WTC11 (cell line): ENCODE measurements around the gene FAM90A26. TPM values are rescaled to one million over a fixed set of nuclear protein-coding genes. Genes with fewer than 3 reads are reported as not detected.

Experiments
- ATAC-seq: fragments of 200-7000 bp; cut with Tn5 transposase; 2 replicates; pipeline ENCODE4 v1.10.0; 2021; ENCODE audit warnings: mild to moderate bottlenecking, moderate library complexity
- CTCF ChIA-PET: fragments of 300-600 bp; sonication (Branson Sonifier 250); formaldehyde crosslinking; loops from one replicate; lab custom pipeline; 2021; ENCODE audit warnings: antibody characterized with exemption; lab: Charles Lee
- POLR2A ChIA-PET: fragments of 350-600 bp; sonication (Branson Sonifier 250); formaldehyde crosslinking; loops from one replicate; lab custom pipeline; 2021; ENCODE audit warnings: antibody characterized with exemption; lab: Charles Lee
- DNase-seq: peaks from one replicate; pipeline ENCODE4 v3.0.0; 2021; ENCODE audit warnings: low spot score
- H3K27ac Mint-ChIP-seq: 2 replicates; pipeline ENCODE4 v1.8.0; 2021; ENCODE audit warnings: mixed read lengths
- H3K27me3 Mint-ChIP-seq: 2 replicates; pipeline ENCODE4 v1.8.0; 2021; ENCODE audit warnings: low read depth, mild to moderate bottlenecking, moderate library complexity, mixed read lengths
- H3K36me3 Mint-ChIP-seq: 2 replicates; pipeline ENCODE4 v1.8.0; 2021; ENCODE audit warnings: mixed read lengths
- H3K4me1 Mint-ChIP-seq: 2 replicates; pipeline ENCODE4 v1.8.0; 2022; ENCODE audit warnings: mixed read lengths
- H3K4me3 Mint-ChIP-seq: 2 replicates; pipeline ENCODE4 v1.8.0; 2021; ENCODE audit warnings: mild to moderate bottlenecking, moderate library complexity, mixed read lengths
- H3K9me3 Mint-ChIP-seq: 2 replicates; pipeline ENCODE4 v1.8.0; 2021; ENCODE audit warnings: mixed read lengths
- ATF1 ChIP-seq: sonication (generic); formaldehyde crosslinking; IDR thresholded peaks from 2 replicates; pipeline ENCODE4 v1.8.1; 2023; ENCODE audit warnings: mild to moderate bottlenecking, moderate library complexity, missing genetic modification reagents
- ELF4 ChIP-seq: sonication (generic); formaldehyde crosslinking; IDR thresholded peaks from 2 replicates; pipeline ENCODE4 v1.8.1; 2022; ENCODE audit warnings: low read depth, mild to moderate bottlenecking, moderate library complexity, missing genetic modification reagents
- GRHL2 ChIP-seq: fragments of 250-450 bp; sonication (Bioruptor Pico); IDR thresholded peaks from 2 replicates; pipeline ENCODE4 v1.8.0; 2022; ENCODE audit warnings: mild to moderate bottlenecking, moderate library complexity; ENCODE audit not compliant: insufficient replicate concordance, severe bottlenecking
- NFYB ChIP-seq: sonication (generic); formaldehyde crosslinking; conservative IDR thresholded peaks from 2 replicates; pipeline ENCODE4 v1.8.0; 2022; ENCODE audit warnings: low read depth, missing genetic modification reagents
- NR2C2 ChIP-seq: sonication (generic); formaldehyde crosslinking; IDR thresholded peaks from 2 replicates; pipeline ENCODE4 v1.8.0; 2022; ENCODE audit warnings: mild to moderate bottlenecking, missing genetic modification reagents
- NR3C1 ChIP-seq: sonication (generic); formaldehyde crosslinking; conservative IDR thresholded peaks from 2 replicates; pipeline ENCODE4 v1.8.1; 2023; ENCODE audit warnings: low read depth, mild to moderate bottlenecking, missing genetic modification reagents
- PRRX2 ChIP-seq: fragments of 250-450 bp; sonication (Bioruptor Pico); IDR thresholded peaks from 2 replicates; pipeline ENCODE4 v1.8.0; 2021; ENCODE audit warnings: mild to moderate bottlenecking
- STAT6 ChIP-seq: sonication (generic); formaldehyde crosslinking; conservative IDR thresholded peaks from 2 replicates; pipeline ENCODE4 v1.8.1; 2023; ENCODE audit warnings: mild to moderate bottlenecking, low read depth, missing genetic modification reagents, moderate library complexity
- TEAD1 ChIP-seq: sonication (generic); formaldehyde crosslinking; IDR thresholded peaks from 2 replicates; pipeline ENCODE4 v1.8.0; 2022; ENCODE audit warnings: mild to moderate bottlenecking, missing genetic modification reagents
- TEAD4 ChIP-seq: sonication (generic); formaldehyde crosslinking; IDR thresholded peaks from 2 replicates; pipeline ENCODE4 v1.8.0; 2022; ENCODE audit warnings: mild to moderate bottlenecking, missing genetic modification reagents
- ZBTB21 ChIP-seq: sonication (generic); formaldehyde crosslinking; IDR thresholded peaks from 2 replicates; pipeline ENCODE4 v1.8.1; 2023; ENCODE audit warnings: mild to moderate bottlenecking, missing genetic modification reagents, borderline replicate concordance
- ZNF121 ChIP-seq: sonication (generic); formaldehyde crosslinking; IDR thresholded peaks from 2 replicates; pipeline ENCODE4 v1.8.0; 2023; ENCODE audit warnings: missing genetic modification reagents
- ZNF232 ChIP-seq: sonication (generic); formaldehyde crosslinking; IDR thresholded peaks from 2 replicates; pipeline ENCODE4 v1.8.0; 2022; ENCODE audit warnings: mild to moderate bottlenecking, missing genetic modification reagents
- ZNF317 ChIP-seq: sonication (generic); formaldehyde crosslinking; IDR thresholded peaks from 2 replicates; pipeline ENCODE4 v1.8.1; 2023; ENCODE audit warnings: low read depth, mild to moderate bottlenecking, moderate library complexity, missing genetic modification reagents, borderline replicate concordance
- ZNF396 ChIP-seq: fragments of 250-450 bp; sonication (Bioruptor Pico); IDR thresholded peaks from 2 replicates; pipeline ENCODE4 v1.8.0; 2021; ENCODE audit warnings: mild to moderate bottlenecking, moderate library complexity, borderline replicate concordance
- ZNF671 ChIP-seq: fragments of 250-450 bp; sonication (Bioruptor Pico); IDR thresholded peaks from 2 replicates; pipeline ENCODE4 v1.8.0; 2021; ENCODE audit warnings: mild to moderate bottlenecking
- ZSCAN18 ChIP-seq: fragments of 250-450 bp; sonication (Bioruptor Pico); IDR thresholded peaks from 2 replicates; pipeline ENCODE4 v2.1.2; 2022; ENCODE audit warnings: mild to moderate bottlenecking, moderate library complexity
- total RNA-seq: library from RNA; stranded (reverse); gene quantifications from 3 replicates; pipeline ENCODE4 v1.2.3, GENCODE V29; 2021
- TF ChIP-seq, protein P1 (sequence below): sonication (generic); formaldehyde crosslinking; IDR thresholded peaks from 2 replicates; pipeline ENCODE4 v1.8.1; 2023; ENCODE audit warnings: mild to moderate bottlenecking, missing genetic modification reagents, moderate library complexity
- TF ChIP-seq, protein P2 (sequence below): fragments of 250-450 bp; sonication (Bioruptor Pico); conservative IDR thresholded peaks from 2 replicates; pipeline ENCODE4 v1.9.0; 2021; ENCODE audit warnings: mild to moderate bottlenecking
- TF ChIP-seq, protein P3 (sequence below): sonication (generic); formaldehyde crosslinking; IDR thresholded peaks from 2 replicates; pipeline ENCODE4 v1.8.1; 2022; ENCODE audit warnings: mild to moderate bottlenecking, moderate library complexity, missing genetic modification reagents
- TF ChIP-seq, protein P4 (sequence below): sonication (generic); formaldehyde crosslinking; IDR thresholded peaks from 2 replicates; pipeline ENCODE4 v1.8.1; 2022; ENCODE audit warnings: low read depth, missing genetic modification reagents, borderline replicate concordance

FAM90A26 gene
- total RNA-seq, 1 experiment from 2014 or later, result not detected

DNA sequence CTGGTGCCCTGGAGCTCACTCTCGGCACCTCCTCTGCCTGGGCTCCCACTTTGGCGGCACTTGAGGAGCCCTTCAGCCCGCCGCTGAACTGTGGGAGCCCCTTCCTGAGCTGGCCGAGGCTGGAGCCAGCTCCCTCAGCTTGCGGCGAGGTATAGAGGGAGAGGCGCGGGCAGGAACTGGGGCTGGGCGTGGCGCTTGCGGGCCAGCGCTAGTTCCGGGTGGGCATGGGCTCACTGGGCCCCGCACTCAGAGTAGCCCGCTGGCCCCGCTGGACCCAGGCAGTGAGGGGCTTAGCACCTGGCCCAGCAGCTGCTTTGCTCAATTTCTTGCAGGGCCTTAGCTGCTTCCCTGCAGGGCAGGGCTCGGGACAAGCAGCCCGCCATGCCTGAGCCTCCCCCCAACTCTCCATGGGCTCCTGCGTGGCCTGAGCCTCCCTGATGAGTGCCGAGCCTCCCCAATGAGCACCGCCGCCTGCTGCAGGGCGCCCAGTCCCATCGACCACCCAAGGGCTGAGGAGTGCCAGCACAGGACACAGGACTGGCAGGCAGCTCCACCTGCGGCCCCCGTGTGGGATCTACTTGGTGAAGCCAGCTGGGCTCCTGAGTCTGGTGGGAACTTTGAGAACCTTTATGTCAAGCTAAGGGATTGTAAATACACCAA is 26.7 kb upstream of the FAM90A26 start:
- Mint-ChIP-seq H3K9me3 (peaks cover 18% of the 10 kb centered on the region), H3K36me3 (peaks cover 28% of the 10 kb centered on the region), H3K4me1 (no peaks in the 10 kb centered on the region), H3K4me3 (no peak overlapping the region), H3K27me3 (peaks cover 3% of the 10 kb centered on the region; the same call in 1 of the 2 replicates), H3K27ac (no peak overlapping the region)
- DNase-seq (no peak), ATAC-seq (no peak)
- TF ChIP-seq, protein P1, sequence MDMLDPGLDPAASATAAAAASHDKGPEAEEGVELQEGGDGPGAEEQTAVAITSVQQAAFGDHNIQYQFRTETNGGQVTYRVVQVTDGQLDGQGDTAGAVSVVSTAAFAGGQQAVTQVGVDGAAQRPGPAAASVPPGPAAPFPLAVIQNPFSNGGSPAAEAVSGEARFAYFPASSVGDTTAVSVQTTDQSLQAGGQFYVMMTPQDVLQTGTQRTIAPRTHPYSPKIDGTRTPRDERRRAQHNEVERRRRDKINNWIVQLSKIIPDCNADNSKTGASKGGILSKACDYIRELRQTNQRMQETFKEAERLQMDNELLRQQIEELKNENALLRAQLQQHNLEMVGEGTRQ, result no peak
- TF ChIP-seq, protein P2, sequence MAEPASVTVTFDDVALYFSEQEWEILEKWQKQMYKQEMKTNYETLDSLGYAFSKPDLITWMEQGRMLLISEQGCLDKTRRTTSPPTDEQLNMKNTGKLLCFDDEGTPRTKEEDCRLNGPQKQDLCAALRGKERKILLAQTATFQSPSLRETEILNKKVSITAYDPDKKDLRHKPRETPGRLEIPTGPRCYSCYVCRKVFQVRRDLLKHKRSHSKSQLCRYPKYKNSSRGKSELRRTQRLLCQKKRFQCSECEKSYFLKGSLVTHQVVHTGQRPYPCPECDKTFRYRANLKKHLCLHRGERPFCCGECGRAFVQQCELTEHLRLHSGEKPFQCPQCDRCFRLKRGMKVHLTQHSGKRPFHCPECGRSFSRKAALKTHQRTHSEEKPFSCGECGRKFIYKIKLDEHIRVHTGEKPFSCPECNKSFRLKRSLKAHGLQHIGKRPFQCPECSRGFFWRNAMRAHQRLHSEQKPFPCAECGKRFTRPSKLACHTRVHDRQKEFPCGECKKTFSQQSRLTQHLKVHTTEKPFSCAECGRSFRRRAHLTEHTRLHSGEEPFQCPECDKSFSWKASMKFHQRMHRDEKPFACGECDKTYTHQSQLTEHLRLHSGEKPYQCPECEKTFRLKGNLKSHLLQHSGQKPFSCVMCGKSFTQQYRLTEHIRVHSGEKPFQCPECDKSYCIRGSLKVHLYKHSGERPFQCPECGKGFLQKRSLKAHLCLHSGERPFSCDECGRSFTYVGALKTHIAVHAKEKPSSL (CRISPR knock-in tag), result no peak
- TF ChIP-seq ZNF232 (no peak), ELF4 (CRISPR knock-in tag) (no peak), STAT6 (CRISPR knock-in tag) (no peak), NR2C2 (no peak), NR3C1 (CRISPR knock-in tag) (no peak), ZNF317 (CRISPR knock-in tag) (no peak)
- ChIA-PET POLR2A (no interaction called here), CTCF (no interaction called here)

DNA sequence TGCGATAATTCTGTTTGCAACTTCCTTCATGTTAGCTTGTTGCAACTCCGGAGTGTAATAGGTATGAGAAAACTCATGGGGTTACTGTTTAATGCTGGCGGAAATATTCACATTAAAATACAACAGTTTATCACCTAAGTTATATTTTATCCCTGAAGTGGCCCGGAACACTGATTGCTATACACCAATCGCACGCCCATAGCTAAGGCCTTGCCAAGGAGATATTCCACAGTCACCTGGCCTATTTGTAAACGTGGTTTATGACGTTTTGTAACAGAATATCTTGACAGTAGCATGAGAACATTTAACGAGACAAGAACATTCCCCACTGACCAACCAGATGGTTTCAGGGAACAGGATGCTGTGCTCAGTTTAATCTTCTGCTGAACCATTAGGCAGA is 23.2 kb upstream of the FAM90A26 start:
- Mint-ChIP-seq H3K4me1 (0 out of 2 replicates have a peak, but pooled peaks cover 5% of the 10 kb centered on the region), H3K36me3 (peaks cover 26% of the 10 kb centered on the region), H3K9me3 (peaks cover 17% of the 10 kb centered on the region), H3K4me3 (no peak overlapping the region), H3K27ac (no peak overlapping the region), H3K27me3 (peaks cover 3% of the 10 kb centered on the region; the same call in 1 of the 2 replicates)
- no peak for ATAC-seq
- ChIA-PET CTCF (no interaction called here), POLR2A (no interaction called here)
- no peak for DNase-seq
- TF ChIP-seq ZNF121 (CRISPR knock-in tag), result no peak
- TF ChIP-seq, protein P3, sequence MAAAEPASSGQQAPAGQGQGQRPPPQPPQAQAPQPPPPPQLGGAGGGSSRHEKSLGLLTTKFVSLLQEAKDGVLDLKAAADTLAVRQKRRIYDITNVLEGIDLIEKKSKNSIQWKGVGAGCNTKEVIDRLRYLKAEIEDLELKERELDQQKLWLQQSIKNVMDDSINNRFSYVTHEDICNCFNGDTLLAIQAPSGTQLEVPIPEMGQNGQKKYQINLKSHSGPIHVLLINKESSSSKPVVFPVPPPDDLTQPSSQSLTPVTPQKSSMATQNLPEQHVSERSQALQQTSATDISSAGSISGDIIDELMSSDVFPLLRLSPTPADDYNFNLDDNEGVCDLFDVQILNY (CRISPR knock-in tag), result no peak
- TF ChIP-seq ZNF671 (CRISPR knock-in tag), result no peak
- no peak for TF ChIP-seq TEAD1
- TF ChIP-seq GRHL2 (CRISPR knock-in tag), result no peak
- TF ChIP-seq NR2C2, result no peak
- TF ChIP-seq ZBTB21 (CRISPR knock-in tag), result no peak
- TF ChIP-seq, protein P4, sequence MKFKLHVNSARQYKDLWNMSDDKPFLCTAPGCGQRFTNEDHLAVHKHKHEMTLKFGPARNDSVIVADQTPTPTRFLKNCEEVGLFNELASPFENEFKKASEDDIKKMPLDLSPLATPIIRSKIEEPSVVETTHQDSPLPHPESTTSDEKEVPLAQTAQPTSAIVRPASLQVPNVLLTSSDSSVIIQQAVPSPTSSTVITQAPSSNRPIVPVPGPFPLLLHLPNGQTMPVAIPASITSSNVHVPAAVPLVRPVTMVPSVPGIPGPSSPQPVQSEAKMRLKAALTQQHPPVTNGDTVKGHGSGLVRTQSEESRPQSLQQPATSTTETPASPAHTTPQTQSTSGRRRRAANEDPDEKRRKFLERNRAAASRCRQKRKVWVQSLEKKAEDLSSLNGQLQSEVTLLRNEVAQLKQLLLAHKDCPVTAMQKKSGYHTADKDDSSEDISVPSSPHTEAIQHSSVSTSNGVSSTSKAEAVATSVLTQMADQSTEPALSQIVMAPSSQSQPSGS (CRISPR knock-in tag), result no peak
- TF ChIP-seq NFYB (CRISPR knock-in tag), result no peak
- TF ChIP-seq ZSCAN18, result no peak
- no peak for TF ChIP-seq TEAD4
- no peak for TF ChIP-seq PRRX2 (CRISPR knock-in tag)
- no peak for TF ChIP-seq ZNF396 (CRISPR knock-in tag)
- no peak for TF ChIP-seq ATF1 (CRISPR knock-in tag)
